Muscle layer of duodenum (tissue), 2 donors: ENCODE measurements around the gene ARHGAP9.
A peak's percentile ranks its signal among the peaks of the same experiment; 100 is the strongest.

Experiments used
- H3K27ac ChIP-seq: one replicate; pipeline ENCODE4 v1.7.0; 2013; ENCODE audit warnings: mild to moderate bottlenecking, low read length
- H3K27me3 ChIP-seq: one replicate; pipeline ENCODE4 v1.7.0; 2013; ENCODE audit warnings: low read depth, mild to moderate bottlenecking, control low read depth, low read length
- H3K36me3 ChIP-seq, 2 donors: one replicate each; pipeline ENCODE4 v1.7.0; 2013; ENCODE audit warnings: low read length in 2 of 2, control low read depth in 1 of 2, mild to moderate bottlenecking in 1 of 2; ENCODE audit not compliant: insufficient read depth in 2 of 2, control insufficient read depth in 1 of 2
- H3K4me1 ChIP-seq, 2 donors: one replicate each; pipeline ENCODE4 v1.7.0; 2013; ENCODE audit warnings: low read length in 2 of 2, mild to moderate bottlenecking in 2 of 2, control low read depth in 1 of 2, moderate library complexity in 1 of 2; ENCODE audit not compliant: insufficient read depth in 2 of 2, control insufficient read depth in 1 of 2
- H3K4me3 ChIP-seq, 2 donors: one replicate each; pipeline ENCODE4 v1.7.0; 2013; ENCODE audit warnings: low read length in 2 of 2, low read depth in 1 of 2, mild to moderate bottlenecking in 1 of 2
- H3K9me3 ChIP-seq, 2 donors: one replicate each; pipeline ENCODE4 v1.7.0; 2013; ENCODE audit warnings: low read length in 2 of 2, control low read depth in 1 of 2, mild to moderate bottlenecking in 1 of 2; ENCODE audit not compliant: control insufficient read depth in 1 of 2
- donor health status: healthy.

Gene ARHGAP9

DNA sequence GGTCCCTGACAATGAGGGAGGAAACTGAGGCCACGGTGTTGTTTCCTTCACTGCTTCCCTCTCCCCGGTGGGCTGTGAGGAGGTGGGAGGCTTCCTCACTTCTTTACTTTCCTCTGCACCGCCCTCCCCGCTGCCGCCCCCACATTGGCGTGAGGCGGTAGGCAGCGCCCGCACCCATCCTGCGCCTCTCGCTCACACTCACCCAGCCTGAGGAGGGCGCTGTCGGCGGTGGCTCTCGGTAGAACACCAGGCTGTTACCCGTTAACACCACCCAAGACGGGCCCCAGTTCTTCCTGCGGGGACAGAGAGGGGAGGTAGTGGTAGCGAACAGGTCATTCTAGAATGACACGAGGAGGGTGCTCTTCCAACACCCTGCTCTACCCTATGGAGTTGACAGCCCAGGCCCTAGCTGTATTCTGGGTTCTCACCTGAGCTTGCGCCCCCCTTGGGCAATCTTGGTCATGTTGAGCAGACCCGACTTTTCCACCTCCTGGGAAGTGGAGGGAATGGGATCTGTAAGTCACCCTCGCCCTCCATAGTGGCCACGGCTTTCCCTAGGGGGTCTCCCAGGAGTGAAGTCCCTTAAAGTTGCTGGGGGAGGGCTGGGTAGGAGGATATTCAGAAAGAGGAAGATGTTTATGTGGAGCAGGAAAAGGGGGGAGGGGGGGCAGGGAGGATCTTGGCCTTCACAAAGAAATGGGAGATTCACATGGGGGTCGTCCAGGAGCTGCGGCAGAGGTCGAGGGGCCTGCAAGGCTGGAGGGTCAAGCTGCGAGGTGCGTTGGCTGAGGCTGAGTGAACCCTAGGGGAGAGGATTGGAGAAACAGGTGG, 3.3 kb downstream of the ARHGAP9 start:
- peaks cover 0 to 14% of the 10 kb centered on the region in 2 donors for H3K4me1 ChIP-seq
- peaks cover 4% of the 10 kb centered on the region for H3K27me3 ChIP-seq
- no peaks in the 10 kb centered on the region for H3K36me3 ChIP-seq
- H3K4me3 ChIP-seq: peak overlapping the region; percentile 5 to 65
- H3K9me3 ChIP-seq: no peaks in the 10 kb centered on the region
- no peak overlapping the region for H3K27ac ChIP-seq

- H3K27ac ChIP-seq: no peak overlapping the region
- H3K27me3 ChIP-seq: peaks cover 4% of the 10 kb centered on the region
- H3K4me1 ChIP-seq: peaks cover 0 to 14% of the 10 kb centered on the region in 2 donors
- no peaks in the 10 kb centered on the region for H3K36me3 ChIP-seq
- no peaks in the 10 kb centered on the region for H3K9me3 ChIP-seq
- H3K4me3 ChIP-seq: peak overlapping the region; percentile 5 to 65
Measured at GRCh38 chr12:57475271-57476161, 4.2 kb downstream of the ARHGAP9 start.

DNA sequence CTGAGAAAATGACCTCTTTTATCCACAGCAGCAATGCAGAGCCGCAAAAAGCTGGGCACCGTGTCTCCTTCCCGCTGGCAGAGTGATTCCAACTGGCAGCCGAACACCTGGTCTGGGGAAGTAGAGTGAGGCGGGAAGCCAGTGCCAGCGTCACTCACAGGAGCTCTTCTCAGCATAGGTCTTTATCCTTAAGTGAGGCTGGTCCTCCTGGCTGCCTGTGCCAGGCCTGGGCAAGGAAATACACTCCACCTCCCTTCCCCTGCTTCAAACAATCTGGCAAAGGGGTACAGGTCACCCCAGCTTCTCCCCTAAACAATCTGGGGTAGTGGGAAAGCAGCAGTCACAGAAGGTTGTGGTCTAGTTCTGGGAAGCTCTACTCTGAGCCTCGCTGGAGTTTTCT, 4.8 kb downstream of the ARHGAP9 start:
- Histone ChIP-seq H3K4me1 (peaks cover 0 to 14% of the 10 kb centered on the region in 2 donors), H3K27ac (no peak overlapping the region), H3K9me3 (no peaks in the 10 kb centered on the region), H3K4me3 (peak overlapping the region in 1 of 2 donors; percentile 65), H3K27me3 (peaks cover 4% of the 10 kb centered on the region), H3K36me3 (no peaks in the 10 kb centered on the region)

DNA sequence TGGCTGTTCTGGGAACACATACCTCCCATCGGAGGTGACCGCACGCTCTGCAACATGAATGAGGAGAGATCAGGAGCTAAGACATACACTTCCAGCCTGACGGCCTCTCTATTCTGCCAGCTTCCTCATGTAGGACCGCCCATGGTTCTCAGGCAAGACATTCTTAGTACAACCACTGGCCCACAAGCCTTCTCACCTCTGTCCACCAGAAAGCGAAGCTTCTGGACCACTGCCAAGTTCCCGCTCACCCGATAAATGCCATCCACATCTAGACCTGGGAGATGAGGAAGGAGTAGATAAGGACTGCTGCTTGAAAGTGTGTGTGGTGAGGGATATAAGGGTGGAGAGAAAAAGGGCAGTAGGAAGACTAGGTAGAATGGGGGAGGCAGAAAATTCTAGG, 5.2 kb downstream of the ARHGAP9 start:
- Histone ChIP-seq H3K36me3 (no peaks in the 10 kb centered on the region), H3K27me3 (peaks cover 4% of the 10 kb centered on the region), H3K27ac (no peak overlapping the region)

DNA sequence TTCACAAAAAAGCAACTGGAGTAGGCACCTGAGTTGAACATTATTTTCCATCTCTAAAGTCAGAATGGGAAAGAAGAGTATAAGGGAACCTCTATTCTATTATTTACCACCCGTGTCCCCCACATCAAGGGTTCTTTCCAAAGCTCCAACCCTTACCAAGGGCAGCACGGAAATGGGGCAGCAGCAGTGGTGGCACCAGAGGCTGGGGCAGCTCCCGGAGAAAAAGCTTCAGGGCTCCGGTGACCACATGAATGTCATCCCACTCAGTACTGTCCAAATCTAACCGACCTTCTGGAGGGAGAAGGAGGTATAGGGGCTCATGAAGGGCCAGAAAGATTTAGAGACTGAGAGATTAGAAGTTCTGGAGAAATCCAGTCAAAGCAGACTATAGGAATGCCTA, 5.8 kb downstream of the ARHGAP9 start:
- H3K4me3 ChIP-seq: no peak overlapping the region
- peaks cover 0 to 14% of the 10 kb centered on the region in 2 donors for H3K4me1 ChIP-seq
- no peaks in the 10 kb centered on the region for H3K9me3 ChIP-seq
- H3K27me3 ChIP-seq: peaks cover 4% of the 10 kb centered on the region
- no peak overlapping the region for H3K27ac ChIP-seq
- H3K36me3 ChIP-seq: no peaks in the 10 kb centered on the region

More for the DNA sequence above, 5.2 kb downstream of the ARHGAP9 start:
- H3K4me1 ChIP-seq: peaks cover 0 to 14% of the 10 kb centered on the region in 2 donors
- H3K4me3 ChIP-seq: no peak overlapping the region
- H3K9me3 ChIP-seq: no peaks in the 10 kb centered on the region

DNA sequence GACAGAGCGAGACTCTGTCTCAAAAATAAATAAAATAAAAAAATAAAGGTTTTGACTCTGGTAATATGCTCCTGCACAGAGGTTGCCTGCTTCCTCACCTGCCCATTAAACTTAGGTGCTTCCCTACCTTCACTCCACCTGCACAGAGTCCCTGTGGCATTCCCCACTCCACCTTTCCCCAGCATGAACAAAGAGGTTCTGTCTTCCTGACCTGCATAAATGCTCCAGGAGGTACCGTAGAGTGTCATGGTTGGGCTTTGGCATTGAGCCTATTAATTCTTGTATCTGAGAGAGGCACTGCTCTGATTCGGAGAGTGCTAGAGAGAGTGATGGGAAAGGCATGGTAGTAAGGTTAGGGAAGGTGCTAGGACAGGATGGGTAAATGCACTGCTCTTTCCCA, 6.3 kb downstream of the ARHGAP9 start:
- H3K4me1 ChIP-seq: peaks cover 0 to 14% of the 10 kb centered on the region in 2 donors
- H3K27me3 ChIP-seq: peaks cover 4% of the 10 kb centered on the region
- H3K4me3 ChIP-seq: no peak overlapping the region
- no peaks in the 10 kb centered on the region for H3K9me3 ChIP-seq
- H3K36me3 ChIP-seq: no peaks in the 10 kb centered on the region
- no peak overlapping the region for H3K27ac ChIP-seq

GRCh38 chr12:57472391-57472790, 7.3 kb downstream of the ARHGAP9 start:
- H3K4me1 ChIP-seq: peaks cover 0 to 14% of the 10 kb centered on the region in 2 donors
- H3K4me3 ChIP-seq: no peak overlapping the region
- no peaks in the 10 kb centered on the region for H3K9me3 ChIP-seq
- H3K27ac ChIP-seq: no peak overlapping the region
- peaks cover 4% of the 10 kb centered on the region for H3K27me3 ChIP-seq
- H3K36me3 ChIP-seq: no peaks in the 10 kb centered on the region

DNA sequence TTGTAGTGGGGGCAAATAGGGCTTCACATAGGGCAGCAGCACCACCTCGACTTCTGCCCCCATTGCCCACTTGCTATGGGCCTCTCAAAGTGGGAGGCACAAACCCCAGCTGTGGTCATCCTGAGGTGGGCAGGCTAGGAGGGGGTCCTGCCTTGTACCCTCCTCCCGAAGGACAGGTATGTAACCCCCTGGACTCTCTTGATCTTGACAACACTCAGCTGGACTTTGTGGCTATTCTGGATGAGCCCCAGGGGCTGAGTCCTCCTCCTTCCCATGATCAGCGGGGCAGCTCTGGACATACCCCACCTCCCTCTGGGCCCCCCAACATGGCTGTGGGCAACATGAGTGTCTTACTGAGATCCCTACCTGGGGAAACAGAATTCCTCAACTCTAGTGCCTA, 8.0 kb downstream of the ARHGAP9 start:
- Histone ChIP-seq H3K27me3 (peaks cover 4% of the 10 kb centered on the region), H3K4me1 (peaks cover 0 to 14% of the 10 kb centered on the region in 2 donors), H3K27ac (peak overlapping the region; percentile 15), H3K36me3 (no peaks in the 10 kb centered on the region), H3K4me3 (no peak overlapping the region), H3K9me3 (no peaks in the 10 kb centered on the region)

DNA sequence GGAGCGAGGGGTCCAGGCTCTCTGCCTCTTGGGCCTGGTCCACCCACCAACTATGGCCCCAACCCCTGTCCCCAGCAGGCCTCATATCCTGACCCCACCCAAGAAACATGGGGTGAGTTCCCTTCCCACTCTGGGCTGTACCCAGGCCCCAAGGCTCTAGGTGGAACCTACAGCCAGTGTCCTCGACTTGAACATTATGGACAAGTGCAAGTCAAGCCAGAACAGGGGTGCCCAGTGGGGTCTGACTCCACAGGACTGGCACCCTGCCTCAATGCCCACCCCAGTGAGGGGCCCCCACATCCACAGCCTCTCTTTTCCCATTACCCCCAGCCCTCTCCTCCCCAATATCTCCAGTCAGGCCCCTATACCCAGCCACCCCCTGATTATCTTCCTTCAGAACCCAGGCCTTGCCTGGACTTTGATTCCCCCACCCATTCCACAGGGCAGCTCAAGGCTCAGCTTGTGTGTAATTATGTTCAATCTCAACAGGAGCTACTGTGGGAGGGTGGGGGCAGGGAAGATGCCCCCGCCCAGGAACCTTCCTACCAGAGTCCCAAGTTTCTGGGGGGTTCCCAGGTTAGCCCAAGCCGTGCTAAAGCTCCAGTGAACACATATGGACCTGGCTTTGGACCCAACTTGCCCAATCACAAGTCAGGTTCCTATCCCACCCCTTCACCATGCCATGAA, 8.6 kb downstream of the ARHGAP9 start:
- Histone ChIP-seq H3K27me3 (no peaks in the 10 kb centered on the region), H3K27ac (peak overlapping the region; percentile 15), H3K4me1 (peaks cover 0 to 12% of the 10 kb centered on the region in 2 donors), H3K9me3 (no peaks in the 10 kb centered on the region), H3K36me3 (no peaks in the 10 kb centered on the region), H3K4me3 (no peak overlapping the region)

DNA sequence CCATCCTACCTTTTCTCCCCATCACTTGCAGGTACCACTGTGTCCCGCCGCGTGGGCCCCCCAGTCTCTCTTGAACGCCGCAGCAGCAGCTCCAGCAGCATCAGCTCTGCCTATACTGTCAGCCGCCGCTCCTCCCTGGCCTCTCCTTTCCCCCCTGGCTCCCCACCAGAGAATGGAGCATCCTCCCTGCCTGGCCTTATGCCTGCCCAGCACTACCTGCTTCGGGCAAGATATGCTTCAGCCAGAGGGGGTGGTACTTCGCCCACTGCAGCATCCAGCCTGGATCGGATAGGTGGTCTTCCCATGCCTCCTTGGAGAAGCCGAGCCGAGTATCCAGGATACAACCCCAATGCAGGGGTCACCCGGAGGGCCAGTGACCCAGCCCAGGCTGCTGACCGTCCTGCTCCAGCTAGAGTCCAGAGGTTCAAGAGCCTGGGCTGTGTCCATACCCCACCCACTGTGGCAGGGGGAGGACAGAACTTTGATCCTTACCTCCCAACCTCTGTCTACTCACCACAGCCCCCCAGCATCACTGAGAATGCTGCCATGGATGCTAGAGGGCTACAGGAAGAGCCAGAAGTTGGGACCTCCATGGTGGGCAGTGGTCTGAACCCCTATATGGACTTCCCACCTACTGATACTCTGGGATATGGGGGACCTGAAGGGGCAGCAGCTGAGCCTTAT, 9.2 kb downstream of the ARHGAP9 start:
- Histone ChIP-seq H3K9me3 (no peaks in the 10 kb centered on the region), H3K4me1 (peaks cover 0 to 5% of the 10 kb centered on the region in 2 donors), H3K27ac (no peak overlapping the region), H3K4me3 (no peak overlapping the region), H3K36me3 (no peaks in the 10 kb centered on the region), H3K27me3 (no peaks in the 10 kb centered on the region)
